GM12878 (cell line): ENCODE measurements around the gene CCSER1.

Source experiments
- BCL11A ChIP-seq: IDR thresholded peaks from 2 replicates; pipeline ENCODE4 v1.6.1; 2011; ENCODE audit warnings: low read depth, low read length
- CBFB ChIP-seq: IDR thresholded peaks from 2 replicates; pipeline ENCODE4 v1.6.1; 2016; ENCODE audit warnings: antibody characterized with exemption, low read depth
- CBX5 ChIP-seq: sonication (generic); IDR thresholded peaks from 2 replicates; pipeline ENCODE4 v1.6.1; 2016; ENCODE audit warnings: low read depth, moderate library complexity, mild to moderate bottlenecking, inconsistent platforms
- CEBPB ChIP-seq, 2 experiments: fragments of 150-350 bp in 1 of 2; IDR thresholded peaks; 2 replicates each; pipeline ENCODE4 v1.6.1; 2012 to 2014; ENCODE audit warnings: low read depth in 2 of 2, low read length in 2 of 2, borderline replicate concordance in 1 of 2, inconsistent platforms in 1 of 2
- CHD1 ChIP-seq: IDR thresholded peaks from 2 replicates; pipeline ENCODE4 v1.6.1; 2012; ENCODE audit warnings: low read depth, low read length, improper control_type of control experiment
- HCFC1 ChIP-seq: fragments of 150-350 bp; IDR thresholded peaks from 2 replicates; pipeline ENCODE4 v1.6.1; 2014; ENCODE audit warnings: low read length
- POLR2AphosphoS5 ChIP-seq: IDR thresholded peaks from 2 replicates; pipeline ENCODE4 v1.6.1; 2011; ENCODE audit warnings: mild to moderate bottlenecking, low read length, inconsistent platforms
- RCOR1 ChIP-seq: conservative IDR thresholded peaks from 2 replicates; pipeline ENCODE4 v1.6.1; 2012; ENCODE audit warnings: low read depth, low read length, improper control_type of control experiment
- SIN3A ChIP-seq: IDR thresholded peaks from 2 replicates; pipeline ENCODE4 v1.6.1; 2012; ENCODE audit warnings: low read depth, low read length, improper control_type of control experiment
- ZBED1 ChIP-seq: IDR thresholded peaks from 2 replicates; pipeline ENCODE4 v1.6.1; 2016; ENCODE audit warnings: borderline replicate concordance
- TF ChIP-seq, protein P1 (sequence below), 3 experiments: IDR thresholded peaks in 2 of 3; conservative IDR thresholded peaks in 1 of 3; 2 replicates each; pipeline ENCODE4 v1.5.1; 2011; ENCODE audit warnings: low read depth in 3 of 3, low read length in 3 of 3, mild to moderate bottlenecking in 3 of 3, control low read depth in 2 of 3, moderate library complexity in 2 of 3, inconsistent platforms in 1 of 3, mixed read lengths in 1 of 3; ENCODE audit not compliant: control insufficient read depth in 2 of 3, insufficient read depth in 1 of 3; ENCODE audit errors: extremely low read depth in 1 of 3
- TF ChIP-seq, protein P2 (sequence below): IDR thresholded peaks from 2 replicates; pipeline ENCODE4 v1.6.1; 2012; ENCODE audit warnings: mild to moderate bottlenecking, low read depth, low read length

- TF ChIP-seq, protein P1, sequence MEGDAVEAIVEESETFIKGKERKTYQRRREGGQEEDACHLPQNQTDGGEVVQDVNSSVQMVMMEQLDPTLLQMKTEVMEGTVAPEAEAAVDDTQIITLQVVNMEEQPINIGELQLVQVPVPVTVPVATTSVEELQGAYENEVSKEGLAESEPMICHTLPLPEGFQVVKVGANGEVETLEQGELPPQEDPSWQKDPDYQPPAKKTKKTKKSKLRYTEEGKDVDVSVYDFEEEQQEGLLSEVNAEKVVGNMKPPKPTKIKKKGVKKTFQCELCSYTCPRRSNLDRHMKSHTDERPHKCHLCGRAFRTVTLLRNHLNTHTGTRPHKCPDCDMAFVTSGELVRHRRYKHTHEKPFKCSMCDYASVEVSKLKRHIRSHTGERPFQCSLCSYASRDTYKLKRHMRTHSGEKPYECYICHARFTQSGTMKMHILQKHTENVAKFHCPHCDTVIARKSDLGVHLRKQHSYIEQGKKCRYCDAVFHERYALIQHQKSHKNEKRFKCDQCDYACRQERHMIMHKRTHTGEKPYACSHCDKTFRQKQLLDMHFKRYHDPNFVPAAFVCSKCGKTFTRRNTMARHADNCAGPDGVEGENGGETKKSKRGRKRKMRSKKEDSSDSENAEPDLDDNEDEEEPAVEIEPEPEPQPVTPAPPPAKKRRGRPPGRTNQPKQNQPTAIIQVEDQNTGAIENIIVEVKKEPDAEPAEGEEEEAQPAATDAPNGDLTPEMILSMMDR (IDR thresholded peaks at IDR 0.05 in 2 of 3, conservative IDR thresholded peaks at IDR 0.05 in 1 of 3; ENCODE audit: control insufficient read depth in 2 of 3, extremely low read depth in 1 of 3, insufficient read depth in 1 of 3, low read depth in 3 of 3, low read length in 3 of 3): no peak
- TF ChIP-seq RCOR1 (no peak), CEBPB (IDR thresholded peaks at IDR 0.05; ENCODE audit: borderline replicate concordance in 1 of 2, low read depth in 2 of 2, low read length in 2 of 2) (no peak), CBX5 (no peak), POLR2AphosphoS5 (no peak), BCL11A (no peak), HCFC1 (no peak), SIN3A (no peak), ZBED1 (no peak), CBFB (no peak), CHD1 (no peak)
- TF ChIP-seq, protein P2, sequence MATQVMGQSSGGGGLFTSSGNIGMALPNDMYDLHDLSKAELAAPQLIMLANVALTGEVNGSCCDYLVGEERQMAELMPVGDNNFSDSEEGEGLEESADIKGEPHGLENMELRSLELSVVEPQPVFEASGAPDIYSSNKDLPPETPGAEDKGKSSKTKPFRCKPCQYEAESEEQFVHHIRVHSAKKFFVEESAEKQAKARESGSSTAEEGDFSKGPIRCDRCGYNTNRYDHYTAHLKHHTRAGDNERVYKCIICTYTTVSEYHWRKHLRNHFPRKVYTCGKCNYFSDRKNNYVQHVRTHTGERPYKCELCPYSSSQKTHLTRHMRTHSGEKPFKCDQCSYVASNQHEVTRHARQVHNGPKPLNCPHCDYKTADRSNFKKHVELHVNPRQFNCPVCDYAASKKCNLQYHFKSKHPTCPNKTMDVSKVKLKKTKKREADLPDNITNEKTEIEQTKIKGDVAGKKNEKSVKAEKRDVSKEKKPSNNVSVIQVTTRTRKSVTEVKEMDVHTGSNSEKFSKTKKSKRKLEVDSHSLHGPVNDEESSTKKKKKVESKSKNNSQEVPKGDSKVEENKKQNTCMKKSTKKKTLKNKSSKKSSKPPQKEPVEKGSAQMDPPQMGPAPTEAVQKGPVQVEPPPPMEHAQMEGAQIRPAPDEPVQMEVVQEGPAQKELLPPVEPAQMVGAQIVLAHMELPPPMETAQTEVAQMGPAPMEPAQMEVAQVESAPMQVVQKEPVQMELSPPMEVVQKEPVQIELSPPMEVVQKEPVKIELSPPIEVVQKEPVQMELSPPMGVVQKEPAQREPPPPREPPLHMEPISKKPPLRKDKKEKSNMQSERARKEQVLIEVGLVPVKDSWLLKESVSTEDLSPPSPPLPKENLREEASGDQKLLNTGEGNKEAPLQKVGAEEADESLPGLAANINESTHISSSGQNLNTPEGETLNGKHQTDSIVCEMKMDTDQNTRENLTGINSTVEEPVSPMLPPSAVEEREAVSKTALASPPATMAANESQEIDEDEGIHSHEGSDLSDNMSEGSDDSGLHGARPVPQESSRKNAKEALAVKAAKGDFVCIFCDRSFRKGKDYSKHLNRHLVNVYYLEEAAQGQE: no peak
Observed at GRCh38 chr4:90486346-90486745, 359.2 kb downstream of the CCSER1 start.
